WTC11 (cell line): ENCODE measurements around the gene IGSF9B. TPM values are rescaled to one million over a fixed set of nuclear protein-coding genes. Genes with fewer than 3 reads are reported as not detected.

ENCODE experiments used
- ATAC-seq: fragments of 200-7000 bp; cut with Tn5 transposase; 2 replicates; pipeline ENCODE4 v1.10.0; 2021; ENCODE audit warnings: mild to moderate bottlenecking, moderate library complexity
- CTCF ChIA-PET: fragments of 300-600 bp; sonication (Branson Sonifier 250); formaldehyde crosslinking; loops from one replicate; lab custom pipeline; 2021; ENCODE audit warnings: antibody characterized with exemption; lab: Charles Lee
- POLR2A ChIA-PET: fragments of 350-600 bp; sonication (Branson Sonifier 250); formaldehyde crosslinking; loops from one replicate; lab custom pipeline; 2021; ENCODE audit warnings: antibody characterized with exemption; lab: Charles Lee
- DNase-seq: peaks from one replicate; pipeline ENCODE4 v3.0.0; 2021; ENCODE audit warnings: low spot score
- H3K27ac Mint-ChIP-seq: 2 replicates; pipeline ENCODE4 v1.8.0; 2021; ENCODE audit warnings: mixed read lengths
- H3K27me3 Mint-ChIP-seq: 2 replicates; pipeline ENCODE4 v1.8.0; 2021; ENCODE audit warnings: low read depth, mild to moderate bottlenecking, moderate library complexity, mixed read lengths
- H3K36me3 Mint-ChIP-seq: 2 replicates; pipeline ENCODE4 v1.8.0; 2021; ENCODE audit warnings: mixed read lengths
- H3K4me1 Mint-ChIP-seq: 2 replicates; pipeline ENCODE4 v1.8.0; 2022; ENCODE audit warnings: mixed read lengths
- H3K4me3 Mint-ChIP-seq: 2 replicates; pipeline ENCODE4 v1.8.0; 2021; ENCODE audit warnings: mild to moderate bottlenecking, moderate library complexity, mixed read lengths
- H3K9me3 Mint-ChIP-seq: 2 replicates; pipeline ENCODE4 v1.8.0; 2021; ENCODE audit warnings: mixed read lengths
- AR ChIP-seq: fragments of 250-450 bp; sonication (Bioruptor Pico); IDR thresholded peaks from 2 replicates; pipeline ENCODE4 v1.9.0; 2021; ENCODE audit warnings: mild to moderate bottlenecking
- CTCF ChIP-seq: fragments of 200-600 bp; IDR thresholded peaks from 2 replicates; pipeline ENCODE4 v1.8.0; 2022; ENCODE audit warnings: antibody characterized with exemption
- ELF4 ChIP-seq: sonication (generic); formaldehyde crosslinking; IDR thresholded peaks from 2 replicates; pipeline ENCODE4 v1.8.1; 2022; ENCODE audit warnings: low read depth, mild to moderate bottlenecking, moderate library complexity, missing genetic modification reagents
- EMX1 ChIP-seq: fragments of 250-450 bp; sonication (Bioruptor Pico); IDR thresholded peaks from 2 replicates; pipeline ENCODE4 v1.8.0; 2021; ENCODE audit warnings: mild to moderate bottlenecking
- ETV6 ChIP-seq: sonication (generic); formaldehyde crosslinking; IDR thresholded peaks from 2 replicates; pipeline ENCODE4 v1.8.1; 2022; ENCODE audit warnings: mild to moderate bottlenecking, missing genetic modification reagents
- FOXP1 ChIP-seq: sonication (generic); formaldehyde crosslinking; IDR thresholded peaks from 2 replicates; pipeline ENCODE4 v1.8.0; 2022; ENCODE audit warnings: missing genetic modification reagents, mild to moderate bottlenecking, moderate library complexity, borderline replicate concordance
- KAT7 ChIP-seq: sonication (generic); formaldehyde crosslinking; IDR thresholded peaks from 2 replicates; pipeline ENCODE4 v1.8.1; 2023; ENCODE audit warnings: missing genetic modification reagents, mild to moderate bottlenecking, borderline replicate concordance
- PRDM15 ChIP-seq: sonication (generic); formaldehyde crosslinking; IDR thresholded peaks from 2 replicates; pipeline ENCODE4 v1.8.0; 2022; ENCODE audit warnings: missing genetic modification reagents
- SMAD4 ChIP-seq: sonication (generic); formaldehyde crosslinking; IDR thresholded peaks from 2 replicates; pipeline ENCODE4 v1.8.0; 2022; ENCODE audit warnings: mild to moderate bottlenecking, missing genetic modification reagents
- SP1 ChIP-seq: sonication (generic); formaldehyde crosslinking; conservative IDR thresholded peaks from 2 replicates; pipeline ENCODE4 v1.8.1; 2022; ENCODE audit warnings: missing genetic modification reagents
- TEAD4 ChIP-seq: sonication (generic); formaldehyde crosslinking; IDR thresholded peaks from 2 replicates; pipeline ENCODE4 v1.8.0; 2022; ENCODE audit warnings: mild to moderate bottlenecking, missing genetic modification reagents
- TP53 ChIP-seq: sonication (generic); formaldehyde crosslinking; IDR thresholded peaks from 2 replicates; pipeline ENCODE4 v1.8.1; 2023; ENCODE audit warnings: mild to moderate bottlenecking, missing genetic modification reagents
- ZBTB21 ChIP-seq: sonication (generic); formaldehyde crosslinking; IDR thresholded peaks from 2 replicates; pipeline ENCODE4 v1.8.1; 2023; ENCODE audit warnings: mild to moderate bottlenecking, missing genetic modification reagents, borderline replicate concordance
- ZNF232 ChIP-seq: sonication (generic); formaldehyde crosslinking; IDR thresholded peaks from 2 replicates; pipeline ENCODE4 v1.8.0; 2022; ENCODE audit warnings: mild to moderate bottlenecking, missing genetic modification reagents
- total RNA-seq: library from RNA; stranded (reverse); gene quantifications from 3 replicates; pipeline ENCODE4 v1.2.3, GENCODE V29; 2021

IGSF9B gene
- total RNA-seq, 1 experiment from 2014 or later: 52.7 TPM

- no peaks in the 10 kb centered on the region for H3K27me3 Mint-ChIP-seq
- TF ChIP-seq TEAD4 (no peak), PRDM15 (CRISPR knock-in tag) (no peak), AR (CRISPR knock-in tag) (no peak), ELF4 (no peak), TP53 (CRISPR knock-in tag) (no peak), ZBTB21 (CRISPR knock-in tag) (no peak), KAT7 (CRISPR knock-in tag) (no peak), ETV6 (CRISPR knock-in tag) (no peak)
- ChIA-PET CTCF (interaction anchor here (0.7 kb wide), 1 partner anchor 41 kb away, joined by 3 read pairs; no protein-coding TSS in a partner anchor), POLR2A (no interaction called here)
- no peak overlapping the region for H3K4me3 Mint-ChIP-seq
- ATAC-seq (no peak), DNase-seq (no peak)
- H3K36me3 Mint-ChIP-seq: peaks cover 41% of the 10 kb centered on the region
- no peak overlapping the region for H3K27ac Mint-ChIP-seq
- no peaks in the 10 kb centered on the region for H3K9me3 Mint-ChIP-seq
- no peaks in the 10 kb centered on the region; the same call in 1 of the 2 replicates for H3K4me1 Mint-ChIP-seq
Measured at GRCh38 chr11:133934096-133934495, 22.7 kb downstream of the IGSF9B start.

GRCh38 chr11:133931449-133932060 lies 25.2 kb downstream of the IGSF9B start:
- POLR2A ChIA-PET: no interaction called here

GRCh38 chr11:133930767-133931448 lies 25.9 kb downstream of the IGSF9B start:
- Mint-ChIP-seq H3K36me3 (peaks cover 32% of the 10 kb centered on the region), H3K4me3 (no peak overlapping the region), H3K4me1 (peaks cover 7% of the 10 kb centered on the region), H3K27ac (no peak overlapping the region), H3K27me3 (no peaks in the 10 kb centered on the region), H3K9me3 (no peaks in the 10 kb centered on the region)
- POLR2A ChIA-PET: no interaction called here
- ATAC-seq: peak; percentile 77
- CTCF ChIA-PET: interaction anchor here (0.9 to 2.3 kb wide), 2 partner anchors 103 to 115 kb away, joined by 3 to 9 read pairs; no protein-coding TSS in a partner anchor
- 0 out of 2 replicates have a peak, but pooled peaks have one; percentile 54 for TF ChIP-seq FOXP1 (CRISPR knock-in tag)
- TF ChIP-seq SP1 (CRISPR knock-in tag): peak; percentile 48; the same call in 1 of the 2 replicates
- TF ChIP-seq ZNF232 (CRISPR knock-in tag): no peak
- TF ChIP-seq ETV6 (CRISPR knock-in tag): no peak
- TF ChIP-seq CTCF: peak; percentile 24; the same call in 1 of the 2 replicates
- peak; percentile 75 for DNase-seq

More at GRCh38 chr11:133931449-133932060, 25.2 kb downstream of the IGSF9B start:
- CTCF ChIA-PET: interaction anchor here (0.9 to 2.3 kb wide), 2 partner anchors 103 to 114 kb away, joined by 3 to 9 read pairs; no protein-coding TSS in a partner anchor
- H3K27me3 Mint-ChIP-seq: no peaks in the 10 kb centered on the region
- DNase-seq: no peak
- peaks cover 7% of the 10 kb centered on the region for H3K4me1 Mint-ChIP-seq
- no peak overlapping the region for H3K4me3 Mint-ChIP-seq
- H3K9me3 Mint-ChIP-seq: no peaks in the 10 kb centered on the region
- no peak for ATAC-seq
- peak overlapping the region; percentile 74; the same call in 1 of the 2 replicates for H3K27ac Mint-ChIP-seq
- TF ChIP-seq EMX1 (CRISPR knock-in tag) (no peak), SMAD4 (CRISPR knock-in tag) (no peak)
- H3K36me3 Mint-ChIP-seq: peaks cover 29% of the 10 kb centered on the region; the same call in 1 of the 2 replicates
